Measurements from ENCODE around the gene ISCA1.

The ISCA1 gene

GRCh38 chr9:86253577-86253976 lies 28.8 kb downstream of the ISCA1 start:
- no peak for TF ChIP-seq POLR2AphosphoS5 (IDR thresholded peaks at IDR 0.05; ENCODE audit: low read depth, low read length)
- TF ChIP-seq TAF1 (IDR thresholded peaks at IDR 0.05; ENCODE audit: borderline replicate concordance, low read depth, low read length) = no peak
- TF ChIP-seq POLR2A (IDR thresholded peaks at IDR 0.05; ENCODE audit: low read depth, low read length) = no peak
- FAIRE-seq (no peak), DNase-seq (ENCODE audit: insufficient read length) (no peak)

DNA sequence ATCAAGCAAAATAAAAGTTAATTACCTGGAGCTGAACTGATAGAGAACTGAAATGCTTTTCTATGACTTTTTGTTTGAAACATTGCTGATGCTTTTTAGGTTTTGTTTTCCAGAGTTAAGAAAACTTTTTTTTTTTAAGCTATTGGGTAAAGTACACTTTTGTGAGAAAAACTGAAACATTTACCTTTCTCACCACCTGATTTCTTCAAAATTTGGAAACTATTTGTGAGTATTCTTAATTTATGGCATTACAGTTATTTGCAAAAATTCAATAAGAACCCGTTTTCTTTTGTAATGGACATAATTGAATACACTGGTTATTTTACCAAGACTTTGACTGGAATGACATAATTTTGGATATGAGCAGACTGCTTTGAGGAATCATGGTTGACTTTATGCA lies 29.5 kb downstream of the ISCA1 start:
- DNase-seq (ENCODE audit: insufficient read length) = no peak
- no peak for FAIRE-seq
- TF ChIP-seq POLR2AphosphoS5 (IDR thresholded peaks at IDR 0.05; ENCODE audit: low read depth, low read length) = no peak
- no peak for TF ChIP-seq POLR2A (IDR thresholded peaks at IDR 0.05; ENCODE audit: low read depth, low read length)
- TF ChIP-seq TAF1 (IDR thresholded peaks at IDR 0.05; ENCODE audit: borderline replicate concordance, low read depth, low read length) = no peak

DNA sequence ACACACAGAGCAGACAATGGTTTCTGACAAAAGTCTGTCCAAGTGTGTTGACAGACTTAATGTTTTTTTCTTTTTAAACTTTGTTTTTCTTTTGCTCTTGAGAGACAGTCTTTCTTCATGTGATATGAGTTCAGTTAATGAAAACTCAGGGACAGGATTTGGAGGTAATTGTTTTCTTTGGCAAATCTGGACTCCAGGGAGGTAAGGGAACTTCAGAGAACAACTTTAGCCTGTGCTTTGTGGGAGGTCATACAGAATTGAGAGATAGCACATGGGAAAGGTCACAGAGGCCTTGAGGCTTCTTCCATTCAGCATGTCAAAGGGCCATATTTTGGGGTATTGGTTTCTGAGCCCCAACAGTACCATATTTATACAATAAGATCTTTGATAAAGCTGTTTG lies 32.2 kb downstream of the ISCA1 start:
- TF ChIP-seq POLR2A (IDR thresholded peaks at IDR 0.05; ENCODE audit: low read depth, low read length) (no peak), TAF1 (IDR thresholded peaks at IDR 0.05; ENCODE audit: borderline replicate concordance, low read depth, low read length) (no peak), POLR2AphosphoS5 (IDR thresholded peaks at IDR 0.05; ENCODE audit: low read depth, low read length) (no peak)
- no peak for FAIRE-seq
- DNase-seq (ENCODE audit: insufficient read length) = no peak

DNA sequence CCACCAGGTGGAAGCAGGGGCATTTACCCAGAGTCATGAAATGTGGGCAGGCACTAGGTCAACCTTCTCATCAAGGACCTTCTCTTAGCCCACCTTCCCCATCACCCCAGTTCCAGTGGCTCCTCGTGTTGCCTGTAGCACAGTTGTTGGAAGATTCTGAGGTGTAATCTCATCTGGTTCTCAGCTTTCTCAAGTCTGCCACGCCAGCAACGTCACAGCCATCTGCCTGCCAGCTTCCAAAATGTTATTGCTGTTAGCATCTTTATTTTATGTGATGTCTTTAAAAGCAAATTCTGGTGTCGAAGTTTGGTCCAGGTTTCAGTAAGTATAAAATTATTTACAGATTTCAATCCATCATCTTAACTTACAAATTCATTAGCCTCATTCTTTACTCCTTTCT lies 33.6 kb downstream of the ISCA1 start:
- TF ChIP-seq TAF1 (IDR thresholded peaks at IDR 0.05; ENCODE audit: borderline replicate concordance, low read depth, low read length) = no peak
- TF ChIP-seq POLR2A (IDR thresholded peaks at IDR 0.05; ENCODE audit: low read depth, low read length) = no peak
- no peak for TF ChIP-seq POLR2AphosphoS5 (IDR thresholded peaks at IDR 0.05; ENCODE audit: low read depth, low read length)
- no peak for DNase-seq (ENCODE audit: insufficient read length)
- FAIRE-seq = no peak

DNA sequence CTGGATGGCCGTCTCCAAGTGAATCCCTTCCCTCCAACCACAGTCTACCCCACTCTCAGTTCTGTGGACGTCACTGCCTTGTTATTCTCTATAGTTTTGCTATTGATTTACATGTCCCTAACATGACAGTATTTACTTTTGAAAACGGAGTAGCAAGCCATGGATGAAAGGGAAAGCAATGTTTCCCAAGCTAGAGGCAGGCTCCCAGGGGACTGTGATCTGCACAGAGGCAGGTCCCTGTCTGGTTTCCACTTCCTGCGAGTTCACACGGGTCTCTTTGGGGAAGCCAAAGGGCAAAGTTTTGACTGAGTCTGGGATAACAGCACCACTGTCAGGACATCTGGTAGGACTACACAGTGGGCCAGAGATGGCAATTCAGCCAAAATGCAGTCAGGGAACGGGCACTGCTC lies 35.6 kb downstream of the ISCA1 start:
- no peak for TF ChIP-seq POLR2A (IDR thresholded peaks at IDR 0.05; ENCODE audit: low read depth, low read length)
- TF ChIP-seq TAF1 (IDR thresholded peaks at IDR 0.05; ENCODE audit: borderline replicate concordance, low read depth, low read length) = no peak
- TF ChIP-seq POLR2AphosphoS5 (IDR thresholded peaks at IDR 0.05; ENCODE audit: low read depth, low read length) = no peak
- FAIRE-seq (peak; percentile 79), DNase-seq (ENCODE audit: insufficient read length) (peak; percentile 15)

- TF ChIP-seq POLR2A (IDR thresholded peaks at IDR 0.05; ENCODE audit: low read depth, low read length) (no peak), TAF1 (IDR thresholded peaks at IDR 0.05; ENCODE audit: borderline replicate concordance, low read depth, low read length) (no peak), POLR2AphosphoS5 (IDR thresholded peaks at IDR 0.05; ENCODE audit: low read depth, low read length) (no peak)
- DNase-seq (ENCODE audit: insufficient read length) (no peak), FAIRE-seq (no peak)
Observed at GRCh38 chr9:86242071-86242470, 40.3 kb downstream of the ISCA1 start.

GRCh38 chr9:86241216-86241615 lies 41.1 kb downstream of the ISCA1 start:
- no peak for TF ChIP-seq POLR2A (IDR thresholded peaks at IDR 0.05; ENCODE audit: low read depth, low read length)
- no peak for TF ChIP-seq POLR2AphosphoS5 (IDR thresholded peaks at IDR 0.05; ENCODE audit: low read depth, low read length)
- no peak for TF ChIP-seq TAF1 (IDR thresholded peaks at IDR 0.05; ENCODE audit: borderline replicate concordance, low read depth, low read length)
- FAIRE-seq (no peak), DNase-seq (ENCODE audit: insufficient read length) (no peak)

DNA sequence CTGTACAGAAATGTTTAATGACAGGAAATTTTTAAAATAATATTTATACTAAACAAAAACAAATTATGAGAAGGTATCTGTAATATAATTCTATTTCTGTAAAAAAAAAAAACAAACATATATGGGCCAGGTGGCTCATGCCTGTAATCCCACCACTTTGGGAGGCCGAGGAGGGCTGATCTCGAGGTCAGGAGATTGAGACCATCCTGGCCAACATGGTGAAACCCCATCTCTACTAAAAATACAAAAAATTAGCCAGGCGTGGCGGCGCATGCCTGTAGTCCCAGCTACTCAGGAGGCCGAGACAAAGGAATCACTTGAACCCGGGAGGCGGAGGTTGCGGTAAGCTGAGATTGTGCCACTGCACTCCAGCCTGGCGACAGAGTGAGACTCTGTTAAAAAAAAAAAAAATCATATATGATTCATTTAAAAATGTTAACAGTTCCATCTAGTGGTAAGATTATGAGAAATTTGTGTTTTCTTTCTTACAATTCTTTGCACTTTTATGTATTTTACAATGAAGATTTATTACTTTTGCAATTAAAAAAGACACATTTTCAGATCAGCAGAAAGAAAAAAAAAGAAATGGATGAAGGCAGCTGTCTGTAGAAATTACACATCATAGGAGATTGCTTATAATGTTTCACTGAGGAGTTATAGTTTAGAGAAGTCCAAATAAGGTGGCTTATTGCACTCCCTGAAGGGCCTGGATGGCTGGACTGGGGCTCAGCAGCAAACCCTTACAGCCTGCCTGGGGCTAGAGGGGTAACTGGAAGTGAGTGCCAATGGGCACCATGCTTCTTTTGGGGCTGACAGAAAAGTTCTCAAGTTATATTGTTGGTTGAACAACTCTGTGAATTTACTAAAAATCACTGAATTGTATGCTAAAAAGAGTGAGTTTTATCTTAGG lies 43.2 kb downstream of the ISCA1 start:
- FAIRE-seq (no peak), DNase-seq (ENCODE audit: insufficient read length) (no peak)
- TF ChIP-seq POLR2A (IDR thresholded peaks at IDR 0.05; ENCODE audit: low read depth, low read length) (no peak), TAF1 (IDR thresholded peaks at IDR 0.05; ENCODE audit: borderline replicate concordance, low read depth, low read length) (no peak), POLR2AphosphoS5 (IDR thresholded peaks at IDR 0.05; ENCODE audit: low read depth, low read length) (no peak)

DNA sequence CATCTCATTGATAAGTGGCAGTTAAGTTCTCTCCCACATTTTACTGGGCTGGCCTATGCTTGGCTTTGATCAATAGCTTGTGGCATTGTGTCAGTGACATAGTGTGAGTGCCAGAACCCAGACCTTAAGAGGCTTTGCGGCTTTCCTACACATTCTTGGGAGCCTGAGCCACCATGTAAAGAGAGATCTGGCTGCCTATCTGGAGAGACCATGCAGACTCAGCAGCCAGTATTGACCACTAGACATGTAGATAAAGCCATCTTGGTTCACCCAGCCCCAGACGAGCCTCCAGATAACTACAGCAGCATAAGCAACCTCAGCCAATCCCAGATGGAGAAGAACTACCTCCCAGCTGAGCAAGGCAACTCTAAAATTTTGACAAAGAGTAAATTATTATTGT lies 51.5 kb downstream of the ISCA1 start:
- DNase-seq (ENCODE audit: insufficient read length) (no peak), FAIRE-seq (no peak)
- no peak for TF ChIP-seq POLR2A (IDR thresholded peaks at IDR 0.05; ENCODE audit: low read depth, low read length)
- TF ChIP-seq TAF1 (IDR thresholded peaks at IDR 0.05; ENCODE audit: borderline replicate concordance, low read depth, low read length) = no peak
- no peak for TF ChIP-seq POLR2AphosphoS5 (IDR thresholded peaks at IDR 0.05; ENCODE audit: low read depth, low read length)

DNA sequence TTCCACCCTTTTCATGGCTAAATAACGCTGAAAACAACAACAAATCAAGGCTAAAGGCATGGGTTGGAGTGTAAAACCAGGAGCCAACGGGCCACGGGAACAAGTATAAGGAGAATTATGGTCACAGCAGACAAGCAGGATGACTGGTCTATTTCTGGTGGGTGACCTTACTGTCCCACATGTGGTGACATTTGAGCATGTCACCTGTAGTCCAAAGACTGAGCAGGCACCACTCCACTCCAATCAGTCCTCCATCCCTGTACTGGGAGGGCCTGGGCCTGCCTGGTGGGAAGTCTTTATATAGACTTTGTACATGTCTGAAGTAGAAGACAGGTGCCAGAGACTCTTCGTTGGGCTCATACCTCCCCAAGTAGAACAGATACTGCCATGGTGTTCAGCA lies 59.7 kb downstream of the ISCA1 start:
- TF ChIP-seq POLR2A (IDR thresholded peaks at IDR 0.05; ENCODE audit: low read depth, low read length) (no peak), POLR2AphosphoS5 (IDR thresholded peaks at IDR 0.05; ENCODE audit: low read depth, low read length) (no peak), TAF1 (IDR thresholded peaks at IDR 0.05; ENCODE audit: borderline replicate concordance, low read depth, low read length) (no peak)
- FAIRE-seq (no peak), DNase-seq (ENCODE audit: insufficient read length) (no peak)

- DNase-seq (ENCODE audit: insufficient read length) = no peak
- no peak for FAIRE-seq
- TF ChIP-seq TAF1 (IDR thresholded peaks at IDR 0.05; ENCODE audit: borderline replicate concordance, low read depth, low read length) (no peak), POLR2A (IDR thresholded peaks at IDR 0.05; ENCODE audit: low read depth, low read length) (no peak), POLR2AphosphoS5 (IDR thresholded peaks at IDR 0.05; ENCODE audit: low read depth, low read length) (no peak)
Observed at GRCh38 chr9:86219606-86220005, 62.7 kb downstream of the ISCA1 start.

DNA sequence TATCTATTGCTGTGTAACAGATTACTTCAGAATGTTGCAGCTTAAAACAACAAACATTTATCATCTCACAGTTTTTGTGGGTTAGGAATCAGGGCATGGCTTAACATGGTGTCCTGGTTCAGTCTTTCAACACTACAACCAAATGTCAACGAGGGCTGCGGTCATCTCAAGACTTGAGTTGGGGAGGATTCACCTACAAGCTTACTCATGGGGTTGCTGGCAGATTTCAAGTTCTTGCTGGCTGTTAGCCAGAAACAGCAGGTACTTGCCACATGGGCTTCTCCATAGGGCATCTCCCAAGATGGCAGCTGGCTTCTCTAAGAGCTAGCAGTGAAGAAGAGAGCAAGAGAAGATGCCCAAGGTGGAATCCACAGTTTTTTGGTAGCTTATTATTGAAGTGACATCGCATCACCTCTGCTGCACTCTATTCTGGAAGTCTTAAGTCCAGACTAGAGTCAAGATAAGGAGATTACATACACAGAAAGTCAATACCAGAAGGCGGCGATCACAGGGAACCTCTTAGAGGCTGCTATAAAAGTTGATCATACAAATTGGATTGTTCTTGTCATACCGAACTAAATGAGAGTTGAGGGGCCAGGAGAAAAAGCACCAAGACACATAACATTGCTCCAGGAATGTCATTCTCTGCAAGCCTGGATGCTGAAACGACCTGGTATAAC lies 65.1 kb downstream of the ISCA1 start:
- TF ChIP-seq TAF1 (IDR thresholded peaks at IDR 0.05; ENCODE audit: borderline replicate concordance, low read depth, low read length) (no peak), POLR2A (IDR thresholded peaks at IDR 0.05; ENCODE audit: low read depth, low read length) (no peak), POLR2AphosphoS5 (IDR thresholded peaks at IDR 0.05; ENCODE audit: low read depth, low read length) (no peak)
- FAIRE-seq = no peak
- DNase-seq (ENCODE audit: insufficient read length) = no peak
